GM13977 (cell line): ENCODE data around the gene SLC4A4.

Experiments
- DNase-seq: peaks from one replicate; pipeline ENCODE4 v3.0.0; 2012; ENCODE audit warnings: low spot score
- CTCF ChIP-seq: IDR thresholded peaks from 2 replicates; pipeline ENCODE4 v1.5.1; 2012; ENCODE audit warnings: mild to moderate bottlenecking, control low read depth; ENCODE audit not compliant: insufficient read depth; ENCODE audit errors: extremely low read depth, missing control alignments
- in situ Hi-C: fragments of 300-500 bp; cut with MboI; formaldehyde crosslinking; loops from one replicate; pipeline ENCODE4 v1.12.0; 2022; ENCODE audit warnings: low sequenced_read_pairs, low pct_unique_long_range_greater_than_20kb, mixed read lengths, inconsistent platforms; ENCODE audit not compliant: unreplicated experiment

SLC4A4 gene

GRCh38 chr4:71430609-71431008, 91.8 kb downstream of the SLC4A4 start:
- in situ Hi-C loops: no loop called here
- no peak for DNase-seq
- TF ChIP-seq CTCF: no peak

- in situ Hi-C loops: no loop called here
- no peak for TF ChIP-seq CTCF
- DNase-seq: no peak
Measured at GRCh38 chr4:71440612-71441011, 101.8 kb downstream of the SLC4A4 start.

- no peak for DNase-seq
- TF ChIP-seq CTCF: no peak
- in situ Hi-C loops: no loop called here
Measured at GRCh38 chr4:71441186-71442169, 102.7 kb downstream of the SLC4A4 start.

GRCh38 chr4:71442336-71442735, 103.5 kb downstream of the SLC4A4 start:
- in situ Hi-C loops: no loop called here
- TF ChIP-seq CTCF: no peak
- no peak for DNase-seq

GRCh38 chr4:71444395-71444794, 105.6 kb downstream of the SLC4A4 start:
- in situ Hi-C loops: no loop called here
- no peak for TF ChIP-seq CTCF
- no peak for DNase-seq

GRCh38 chr4:71445811-71446210, 107.0 kb downstream of the SLC4A4 start:
- no peak for TF ChIP-seq CTCF
- in situ Hi-C loops: no loop called here
- DNase-seq: no peak
